Tibial nerve (tissue), 4 donors: ENCODE measurements around the gene SPTB. TPM values are rescaled to one million over a fixed set of nuclear protein-coding genes. Genes with fewer than 3 reads are reported as not detected.

Experiments used
- DNase-seq, 2 donors: peaks; one replicate each; pipeline ENCODE4 v3.0.0-alpha.2; 2019; ENCODE audit warnings: low spot score in 2 of 2
- H3K27ac ChIP-seq, 4 donors: fragments of 200-600 bp; sonication (generic) in 3 of 4; one replicate each; pipeline ENCODE4 v1.5.1; 2017 to 2019; ENCODE audit warnings: mild to moderate bottlenecking in 1 of 4
- H3K27me3 ChIP-seq, 2 donors: fragments of 200-600 bp; sonication (generic) in 1 of 2; one replicate each; pipeline versions ENCODE4 v1.5.1 to v1.6.0; 2017 to 2019
- H3K36me3 ChIP-seq, 3 donors: fragments of 200-600 bp; sonication (generic); one replicate each; pipeline ENCODE4 v1.5.1; 2018 to 2019
- H3K4me1 ChIP-seq, 4 donors: fragments of 200-600 bp; sonication (generic) in 3 of 4; one replicate each; pipeline ENCODE4 v1.5.1; 2017 to 2019
- H3K4me3 ChIP-seq, 4 donors: fragments of 200-600 bp; sonication (generic) in 3 of 4; one replicate each; pipeline ENCODE4 v1.5.1; 2017 to 2019; ENCODE audit warnings: mild to moderate bottlenecking in 1 of 4, moderate library complexity in 1 of 4
- H3K9me3 ChIP-seq, 4 donors: fragments of 200-600 bp; sonication (generic) in 3 of 4; one replicate each; pipeline ENCODE4 v1.5.1; 2017 to 2019
- EP300 ChIP-seq, 2 donors: sonication (generic); formaldehyde crosslinking; IDR thresholded peaks; one replicate each; pipeline ENCODE4 v1.6.1; 2017; ENCODE audit warnings: antibody characterized with exemption in 2 of 2, mild to moderate bottlenecking in 1 of 2
- POLR2A ChIP-seq, 2 donors: fragments of 450-650 bp; IDR thresholded peaks; one replicate each; pipeline ENCODE4 v1.6.1; 2017; ENCODE audit warnings: antibody characterized with exemption in 2 of 2, mild to moderate bottlenecking in 2 of 2, moderate library complexity in 2 of 2
- WGBS, 2 donors: methylation state at CpG; one replicate each; pipeline ENCODE4 v1.1.5; 2018; 5-methylcytosine and 5-hydroxymethylcytosine counted together
- total RNA-seq, 4 donors: library from RNA; depleted of rRNA; stranded (reverse); fragments of >200 nt; gene quantifications; one replicate each; pipeline ENCODE4 v1.1.0, GENCODE V29; 2016
- TF ChIP-seq, protein P1 (sequence below), 5 experiments: fragments of 200-600 bp in 3 of 5; fragments of 450-650 bp in 2 of 5; sonication (generic) in 3 of 5; IDR thresholded peaks; one replicate each; pipeline ENCODE4 v1.5.1; 2016 to 2019; ENCODE audit warnings: antibody characterized with exemption in 5 of 5, mild to moderate bottlenecking in 3 of 5, moderate library complexity in 2 of 5

SPTB gene
- total RNA-seq, 4 donors from 2014 or later = 4.5 to 12.6 (median 9.2) TPM

GRCh38 chr14:64796369-64796768 lies 83.3 kb downstream of the SPTB start:
- Histone ChIP-seq H3K4me1 (no peaks in the 10 kb centered on the region), H3K27ac (no peak overlapping the region), H3K9me3 (no peaks in the 10 kb centered on the region), H3K4me3 (no peak overlapping the region), H3K36me3 (no peaks in the 10 kb centered on the region), H3K27me3 (no peaks in the 10 kb centered on the region)
- TF ChIP-seq, protein P1, sequence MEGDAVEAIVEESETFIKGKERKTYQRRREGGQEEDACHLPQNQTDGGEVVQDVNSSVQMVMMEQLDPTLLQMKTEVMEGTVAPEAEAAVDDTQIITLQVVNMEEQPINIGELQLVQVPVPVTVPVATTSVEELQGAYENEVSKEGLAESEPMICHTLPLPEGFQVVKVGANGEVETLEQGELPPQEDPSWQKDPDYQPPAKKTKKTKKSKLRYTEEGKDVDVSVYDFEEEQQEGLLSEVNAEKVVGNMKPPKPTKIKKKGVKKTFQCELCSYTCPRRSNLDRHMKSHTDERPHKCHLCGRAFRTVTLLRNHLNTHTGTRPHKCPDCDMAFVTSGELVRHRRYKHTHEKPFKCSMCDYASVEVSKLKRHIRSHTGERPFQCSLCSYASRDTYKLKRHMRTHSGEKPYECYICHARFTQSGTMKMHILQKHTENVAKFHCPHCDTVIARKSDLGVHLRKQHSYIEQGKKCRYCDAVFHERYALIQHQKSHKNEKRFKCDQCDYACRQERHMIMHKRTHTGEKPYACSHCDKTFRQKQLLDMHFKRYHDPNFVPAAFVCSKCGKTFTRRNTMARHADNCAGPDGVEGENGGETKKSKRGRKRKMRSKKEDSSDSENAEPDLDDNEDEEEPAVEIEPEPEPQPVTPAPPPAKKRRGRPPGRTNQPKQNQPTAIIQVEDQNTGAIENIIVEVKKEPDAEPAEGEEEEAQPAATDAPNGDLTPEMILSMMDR (IDR thresholded peaks at IDR 0.05) = no peak
- TF ChIP-seq EP300 (IDR thresholded peaks at IDR 0.05) = no peak
- WGBS, 2 donors = 90 to 91% methylated on average over 9 to 11 of the region's 11 CpGs
- no peak for DNase-seq

DNA sequence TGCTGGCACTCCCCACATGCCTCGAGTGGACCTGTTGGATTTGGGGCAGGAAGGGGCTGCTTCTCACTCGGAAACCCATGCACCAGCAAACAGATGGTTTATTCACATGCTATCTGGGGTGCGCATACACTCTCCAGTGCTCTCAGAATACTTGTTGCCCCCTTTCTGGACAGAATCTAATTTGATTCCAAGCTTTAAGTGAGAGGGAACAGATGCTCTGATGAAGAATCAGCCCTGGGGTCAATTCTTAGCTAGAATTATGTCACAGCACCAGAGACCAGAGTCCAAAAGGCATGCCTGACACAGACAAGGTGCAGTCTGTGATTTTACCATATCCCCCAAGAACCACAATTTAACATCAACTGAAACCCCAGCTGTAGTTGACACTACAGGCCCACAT lies 83.8 kb downstream of the SPTB start:
- no peaks in the 10 kb centered on the region for H3K36me3 ChIP-seq
- H3K4me3 ChIP-seq = no peak overlapping the region
- WGBS, 2 donors = 76 to 78% methylated on average over 3 of the region's 3 CpGs
- H3K27me3 ChIP-seq = no peaks in the 10 kb centered on the region
- TF ChIP-seq POLR2A (IDR thresholded peaks at IDR 0.05) (no peak), EP300 (IDR thresholded peaks at IDR 0.05) (no peak)
- TF ChIP-seq, protein P1 (IDR thresholded peaks at IDR 0.05) = no peak
- no peak for DNase-seq
- H3K27ac ChIP-seq = no peak overlapping the region
- no peaks in the 10 kb centered on the region for H3K9me3 ChIP-seq
- no peaks in the 10 kb centered on the region for H3K4me1 ChIP-seq

DNA sequence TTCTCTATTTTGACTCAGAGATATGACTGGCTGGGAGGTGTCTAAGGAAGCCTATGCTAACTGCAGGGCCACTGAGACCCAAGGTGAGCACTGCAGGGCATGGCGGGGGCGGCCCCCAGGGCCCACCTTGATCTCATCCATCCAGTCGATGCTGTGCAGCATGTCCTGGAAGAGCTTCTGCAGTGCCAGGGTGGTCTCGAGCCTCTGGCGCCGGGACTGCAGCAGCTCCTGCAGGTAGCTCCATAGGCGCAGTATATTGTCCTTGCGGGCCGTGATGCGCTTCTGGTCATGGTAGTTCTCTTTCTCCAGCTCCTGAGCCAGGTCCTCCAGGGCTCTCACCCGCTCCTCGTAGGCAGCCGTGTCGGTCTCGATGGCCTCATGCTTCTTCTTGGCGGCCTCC lies 84.5 kb downstream of the SPTB start:
- no peak overlapping the region for H3K27ac ChIP-seq
- TF ChIP-seq POLR2A (IDR thresholded peaks at IDR 0.05) (no peak), EP300 (IDR thresholded peaks at IDR 0.05) (no peak)
- TF ChIP-seq, protein P1 (IDR thresholded peaks at IDR 0.05) = no peak
- H3K4me1 ChIP-seq = no peaks in the 10 kb centered on the region
- no peak overlapping the region for H3K4me3 ChIP-seq
- WGBS, 2 donors = 90 to 92% methylated on average over 15 to 16 of the region's 16 CpGs
- no peaks in the 10 kb centered on the region for H3K36me3 ChIP-seq
- DNase-seq = no peak
- H3K9me3 ChIP-seq = no peaks in the 10 kb centered on the region
- no peaks in the 10 kb centered on the region for H3K27me3 ChIP-seq

- Histone ChIP-seq H3K36me3 (no peaks in the 10 kb centered on the region), H3K27ac (no peak overlapping the region), H3K9me3 (no peaks in the 10 kb centered on the region), H3K4me3 (no peak overlapping the region), H3K4me1 (no peaks in the 10 kb centered on the region), H3K27me3 (no peaks in the 10 kb centered on the region)
- no peak for TF ChIP-seq POLR2A (IDR thresholded peaks at IDR 0.05)
- TF ChIP-seq, protein P1 (IDR thresholded peaks at IDR 0.05) = no peak
- no peak for TF ChIP-seq EP300 (IDR thresholded peaks at IDR 0.05)
- 93 to 95% methylated on average over 26 of the region's 26 CpGs for WGBS, 2 donors
- no peak for DNase-seq
These were observed 86.7 kb downstream of the SPTB start for GRCh38 chr14:64792871-64793560.

- DNase-seq = no peak
- Histone ChIP-seq H3K4me3 (no peak overlapping the region), H3K27me3 (no peaks in the 10 kb centered on the region), H3K4me1 (no peaks in the 10 kb centered on the region), H3K27ac (no peak overlapping the region), H3K9me3 (no peaks in the 10 kb centered on the region), H3K36me3 (no peaks in the 10 kb centered on the region)
- 68 to 80% methylated on average over 4 of the region's 4 CpGs for WGBS, 2 donors
- TF ChIP-seq POLR2A (IDR thresholded peaks at IDR 0.05) (no peak), EP300 (IDR thresholded peaks at IDR 0.05) (no peak)
- TF ChIP-seq, protein P1 (IDR thresholded peaks at IDR 0.05) = no peak
These were observed 87.5 kb downstream of the SPTB start for GRCh38 chr14:64792231-64792630.
